ENCODE results near the gene CPA1. TPM values are rescaled to one million over a fixed set of nuclear protein-coding genes. Genes with fewer than 3 reads are reported as not detected.

CPA1 gene
- total RNA-seq, 1 experiment from 2014 or later: not detected

- Histone ChIP-seq H3K23ac (ENCODE audit: insufficient read length, low read depth, low read length) (no peak overlapping the region), H2BK12ac (ENCODE audit: insufficient read length, low read depth, low read length) (no peak overlapping the region), H4K20me1 (ENCODE audit: control insufficient read depth, insufficient read depth, insufficient read length) (no peaks in the 10 kb centered on the region), H3K4ac (ENCODE audit: low read depth, low read length) (no peak overlapping the region), H4K5ac (ENCODE audit: insufficient read length, low read depth, low read length) (no peak overlapping the region), H3K4me2 (ENCODE audit: insufficient read depth, insufficient read length, low read length) (no peak overlapping the region), H3K79me1 (ENCODE audit: insufficient read depth, low read depth, low read length, poor library complexity, severe bottlenecking) (no peaks in the 10 kb centered on the region), H2AFZ (ENCODE audit: low read length) (no peak overlapping the region), H2BK15ac (ENCODE audit: low read depth, low read length) (no peak overlapping the region), H4K91ac (ENCODE audit: insufficient read length, low read depth, low read length) (no peak overlapping the region), H2BK20ac (ENCODE audit: low read depth, low read length, poor library complexity, severe bottlenecking) (no peak overlapping the region), H3K23me2 (ENCODE audit: insufficient read length, low read depth, low read length, poor library complexity, severe bottlenecking) (no peaks in the 10 kb centered on the region), H3K27ac (ENCODE audit: insufficient read length, low read depth, low read length) (no peak overlapping the region), H3K56ac (ENCODE audit: insufficient read length, low read depth, low read length) (no peak overlapping the region), H3K9me3 (ENCODE audit: control insufficient read depth, low read depth, low read length) (no peaks in the 10 kb centered on the region), H2AK5ac (ENCODE audit: insufficient read length, low read length) (no peak overlapping the region), H3T11ph (ENCODE audit: low read length) (no peak overlapping the region), H4K8ac (replicated peaks; ENCODE audit: insufficient read length, low read depth, low read length) (no peak overlapping the region), H3K79me2 (ENCODE audit: insufficient read depth, low read length) (no peaks in the 10 kb centered on the region), H3K14ac (ENCODE audit: insufficient read depth, low read length) (no peak overlapping the region), H3K9ac (ENCODE audit: extremely low read depth, insufficient read length, low read length) (no peak overlapping the region), H2BK5ac (ENCODE audit: insufficient read length, low read length) (no peak overlapping the region), H3K18ac (ENCODE audit: insufficient read length, low read depth, low read length) (no peak overlapping the region), H2BK120ac (ENCODE audit: low read depth, low read length, poor library complexity, severe bottlenecking) (no peak overlapping the region), H3K4me1 (ENCODE audit: insufficient read depth, low read length) (no peaks in the 10 kb centered on the region), H3K27me3 (ENCODE audit: insufficient read depth, low read length) (no peaks in the 10 kb centered on the region)
- H3K9me3 Mint-ChIP-seq: no peaks in the 10 kb centered on the region
- no CpG with 5 or more reads among the region's 3 CpGs for WGBS (ENCODE audit: extremely low coverage, insufficient read length, low lambda C conversion rate)
- H3K36me3 Mint-ChIP-seq (ENCODE audit: insufficient read depth in 1 of 3, low read depth in 3 of 3): peaks cover 0 to 8% (median 0%) of the 10 kb centered on the region in 3 experiments; a peak in 3 of 7 replicates
- TF ChIP-seq, protein P1, sequence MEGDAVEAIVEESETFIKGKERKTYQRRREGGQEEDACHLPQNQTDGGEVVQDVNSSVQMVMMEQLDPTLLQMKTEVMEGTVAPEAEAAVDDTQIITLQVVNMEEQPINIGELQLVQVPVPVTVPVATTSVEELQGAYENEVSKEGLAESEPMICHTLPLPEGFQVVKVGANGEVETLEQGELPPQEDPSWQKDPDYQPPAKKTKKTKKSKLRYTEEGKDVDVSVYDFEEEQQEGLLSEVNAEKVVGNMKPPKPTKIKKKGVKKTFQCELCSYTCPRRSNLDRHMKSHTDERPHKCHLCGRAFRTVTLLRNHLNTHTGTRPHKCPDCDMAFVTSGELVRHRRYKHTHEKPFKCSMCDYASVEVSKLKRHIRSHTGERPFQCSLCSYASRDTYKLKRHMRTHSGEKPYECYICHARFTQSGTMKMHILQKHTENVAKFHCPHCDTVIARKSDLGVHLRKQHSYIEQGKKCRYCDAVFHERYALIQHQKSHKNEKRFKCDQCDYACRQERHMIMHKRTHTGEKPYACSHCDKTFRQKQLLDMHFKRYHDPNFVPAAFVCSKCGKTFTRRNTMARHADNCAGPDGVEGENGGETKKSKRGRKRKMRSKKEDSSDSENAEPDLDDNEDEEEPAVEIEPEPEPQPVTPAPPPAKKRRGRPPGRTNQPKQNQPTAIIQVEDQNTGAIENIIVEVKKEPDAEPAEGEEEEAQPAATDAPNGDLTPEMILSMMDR (conservative IDR thresholded peaks at IDR 0.05): no peak
- DNase-seq: no peak
- no peaks in the 10 kb centered on the region for H3K27me3 Mint-ChIP-seq (ENCODE audit: low read depth)
- H3K4me3 Mint-ChIP-seq: no peak overlapping the region
- H3K27ac Mint-ChIP-seq: no peak overlapping the region; a peak in 1 of 7 replicates
- peaks cover 20 to 38% of the 10 kb centered on the region in 2 experiments for H3K4me1 Mint-ChIP-seq
These were observed 15.8 kb downstream of the CPA1 start for GRCh38 chr7:130396109-130396508.
